ENCODE measurements around the gene MAP4K3. TPM values are rescaled to one million over a fixed set of nuclear protein-coding genes. Genes with fewer than 3 reads are reported as not detected.

Gene MAP4K3
- total and polyA plus RNA-seq, 9 of the 15 experiments (the other 6 are each of a cell fraction or from before 2014, with no cell fraction given), result 3.1 to 30.0 (median 16.9) TPM

GRCh38 chr2:39380525-39381150 lies 56.4 kb downstream of the MAP4K3 start (continued):
- TF ChIP-seq ARID3B (CRISPR knock-in tag; IDR thresholded peaks at IDR 0.05; ENCODE audit: borderline replicate concordance), result no peak
- TF ChIP-seq EP400 (IDR thresholded peaks at IDR 0.05), result no peak

- Histone ChIP-seq H3K79me2 (ENCODE audit: control insufficient read depth, insufficient read depth, low read length) (peaks cover 83% of the 10 kb centered on the region), H3K4me2 (ENCODE audit: insufficient read depth, low read length) (no peak overlapping the region), H3K36me3 (ENCODE audit: control insufficient read depth, insufficient read depth, low read length) (peaks cover 10% of the 10 kb centered on the region), H3K9me1 (ENCODE audit: control insufficient read depth, insufficient read depth, low read length) (no peaks in the 10 kb centered on the region), H3K4me1 (replicated peaks in 1 of 2; ENCODE audit: control insufficient read depth in 2 of 2, insufficient read depth in 2 of 2, low read length in 2 of 2) (peaks cover 3 to 8% of the 10 kb centered on the region in 2 experiments), H3K9ac (ENCODE audit: insufficient read depth in 1 of 2, low read depth in 2 of 2, low read length in 2 of 2) (no peak overlapping the region), H3K9me3 (replicated peaks; ENCODE audit: control insufficient read depth, insufficient read depth, low read depth, low read length) (no peaks in the 10 kb centered on the region), H4K20me1 (replicated peaks; ENCODE audit: control insufficient read depth, insufficient read depth, low read length) (no peaks in the 10 kb centered on the region), H3K27ac (ENCODE audit: extremely low read depth, low read depth, low read length) (peak overlapping the region; percentile 29; the same call in 1 of the 3 replicates), H3K4me3 (no peak overlapping the region), H3K27me3 (ENCODE audit: control insufficient read depth in 2 of 2, insufficient read depth in 2 of 2, low read length in 2 of 2) (no peaks in the 10 kb centered on the region), H2AFZ (ENCODE audit: low read depth, low read length) (no peak overlapping the region)
- ChIA-PET POLR2A (interaction anchor here (0.5 to 1.0 kb wide), 5 partner anchors 8 to 283 kb away, joined by 3 to 4 read pairs (median 3); no protein-coding TSS in a partner anchor), CTCF (ENCODE audit: low intra/inter-chr PET ratio) (interaction anchor here (1.5 to 2.6 kb wide), 2 partner anchors 151 to 351 kb away, joined by 3 to 9 read pairs; no protein-coding TSS in a partner anchor)
- peak; percentile 90 for FAIRE-seq
- in situ Hi-C loops (cut with MboI) (no loop called here), intact Hi-C loops (cut with micrococcal nuclease) (loop anchor here (1.0 to 2.0 kb wide), 3 partner anchors 57 to 350 kb away; partner anchors contain the start of gene MAP4K3)
- BruUV-seq (replicated peaks), result no TSS peak
- peak; percentile 30 to 66 (median 36) for DNase-seq (ENCODE audit: extremely low read depth in 1 of 4, low spot score in 3 of 4)
- peak; percentile 79 for ATAC-seq
- TF ChIP-seq JUND (IDR thresholded peaks at IDR 0.05; ENCODE audit: borderline replicate concordance, low read depth, low read length) (no peak), JUND (tag; IDR thresholded peaks at IDR 0.05; ENCODE audit: borderline replicate concordance, low read depth, low read length) (peak; percentile 33; the same call in 1 of the 3 replicates), ZNF143 (CRISPR knock-in tag; IDR thresholded peaks at IDR 0.05) (no peak), RAD21 (CRISPR knock-in tag; conservative IDR thresholded peaks at IDR 0.05 in 1 of 2, IDR thresholded peaks at IDR 0.05 in 1 of 2) (peak; percentile 74 to 86), FOXA3 (CRISPR knock-in tag; conservative IDR thresholded peaks at IDR 0.05 in 1 of 2, IDR thresholded peaks at IDR 0.05 in 1 of 2) (peak; percentile 65 to 83; a peak in 3 of 4 replicates), HDAC3 (IDR thresholded peaks at IDR 0.05; ENCODE audit: borderline replicate concordance, partially characterized antibody) (peak; percentile 35), TEAD4 (IDR thresholded peaks at IDR 0.05; ENCODE audit: low read length) (peak; percentile 39; the same call in 1 of the 2 replicates), TEAD4 (CRISPR knock-in tag; IDR thresholded peaks at IDR 0.05; ENCODE audit: borderline replicate concordance) (no peak), ZNF589 (CRISPR knock-in tag; IDR thresholded peaks at IDR 0.05; ENCODE audit: low read depth) (no peak), FOXK2 (conservative IDR thresholded peaks at IDR 0.05 in 1 of 2, IDR thresholded peaks at IDR 0.05 in 1 of 2; ENCODE audit: low read depth in 2 of 2) (peak; percentile 62 to 80; a peak in 2 of 4 replicates), CTCF (IDR thresholded peaks at IDR 0.05 in 2 of 3, conservative IDR thresholded peaks at IDR 0.05 in 1 of 3; ENCODE audit: insufficient read depth in 2 of 3, low read depth in 1 of 3, low read length in 3 of 3) (peak; percentile 41 to 69 (median 57); a peak in 5 of 6 replicates)
Measured at GRCh38 chr2:39379643-39380524, 57.2 kb downstream of the MAP4K3 start.
